GM19438 (cell line): ENCODE measurements around the gene PTPRQ.
"Not testable (repeated sequence)": the region's sequence is repeated elsewhere in the genome, so short reads cannot be mapped to it uniquely, and the experiment has no call there.

Experiments used
- ATAC-seq: cut with Tn5 transposase; IDR thresholded peaks from one replicate; pipeline ENCODE4 v1.9.1; 2021; ENCODE audit warnings: low read depth; ENCODE audit not compliant: unreplicated experiment

Gene PTPRQ

GRCh38 chr12:80634903-80635302 lies 190.9 kb downstream of the PTPRQ start:
- ATAC-seq: no peak

- no peak for ATAC-seq
Measured at GRCh38 chr12:80636832-80637231, 192.8 kb downstream of the PTPRQ start.

- no peak for ATAC-seq
Measured at GRCh38 chr12:80641936-80642335, 197.9 kb downstream of the PTPRQ start.

- ATAC-seq: no peak
Measured at GRCh38 chr12:80643961-80644360, 199.9 kb downstream of the PTPRQ start.

- ATAC-seq: no peak
Measured at GRCh38 chr12:80648881-80649280, 204.8 kb downstream of the PTPRQ start.

- ATAC-seq: no peak
Measured at GRCh38 chr12:80655751-80656150, 211.7 kb downstream of the PTPRQ start.

- ATAC-seq: no peak
Measured at GRCh38 chr12:80659512-80660063, 215.6 kb downstream of the PTPRQ start.

GRCh38 chr12:80662586-80662985 lies 218.6 kb downstream of the PTPRQ start:
- no peak for ATAC-seq

- ATAC-seq: no peak
Measured at GRCh38 chr12:80670214-80670613, 226.2 kb downstream of the PTPRQ start.

GRCh38 chr12:80676042-80676636 lies 232.1 kb downstream of the PTPRQ start:
- not testable (repeated sequence) for ATAC-seq

GRCh38 chr12:80676856-80677255 lies 232.8 kb downstream of the PTPRQ start:
- ATAC-seq: no peak

GRCh38 chr12:80677994-80678393 lies 234.0 kb downstream of the PTPRQ start:
- no peak for ATAC-seq

- ATAC-seq: no peak
Measured at GRCh38 chr12:80679346-80680131, 235.5 kb downstream of the PTPRQ start.

- ATAC-seq: peak; percentile 71
Measured at GRCh38 chr12:80681287-80681686, 237.3 kb downstream of the PTPRQ start.

- ATAC-seq: no peak
Measured at GRCh38 chr12:80681786-80682185, 237.8 kb downstream of the PTPRQ start.

- no peak for ATAC-seq
Measured at GRCh38 chr12:80684077-80684495, 240.1 kb downstream of the PTPRQ start.

GRCh38 chr12:80690090-80690489 lies 246.1 kb downstream of the PTPRQ start:
- no peak for ATAC-seq

- no peak for ATAC-seq
Measured at GRCh38 chr12:80690513-80690912, 246.5 kb downstream of the PTPRQ start.

GRCh38 chr12:80692114-80692513 lies 248.1 kb downstream of the PTPRQ start:
- no peak for ATAC-seq

- no peak for ATAC-seq
Measured at GRCh38 chr12:80697270-80697887, 253.3 kb downstream of the PTPRQ start.

GRCh38 chr12:80698256-80698655 lies 254.2 kb downstream of the PTPRQ start:
- no peak for ATAC-seq
